PC-3 (cell line): ENCODE measurements around the gene CHRNB1. TPM values are rescaled to one million over a fixed set of nuclear protein-coding genes. Genes with fewer than 3 reads are reported as not detected.

Source experiments
- ATAC-seq: fragments of 200-7000 bp; cut with Tn5 transposase; 2 replicates; pipeline ENCODE4 v1.9.1; 2020; ENCODE audit warnings: mild to moderate bottlenecking, moderate library complexity
- BruUV-seq: library from RNA; stranded (reverse); fragments of 400-500 nt; replicated peaks from 2 replicates; lab custom pipeline; 2021; lab: Mats Ljungman, UMichigan
- CTCF ChIA-PET: fragments of 300-600 bp; sonication (Branson Sonifier 250); formaldehyde crosslinking; loops from one replicate; lab custom pipeline; 2022; ENCODE audit warnings: antibody characterized with exemption; lab: Charles Lee
- POLR2A ChIA-PET: fragments of 300-600 bp; sonication (Branson Sonifier 250); formaldehyde crosslinking; loops from one replicate; lab custom pipeline; 2022; ENCODE audit warnings: antibody characterized with exemption; ENCODE audit not compliant: unreplicated experiment; lab: Charles Lee
- DNase-seq: peaks from one replicate; pipeline ENCODE4 v3.0.0-alpha.2; 2015
- H2AFZ ChIP-seq: fragments of 300-600 bp; sonication (generic); 2 replicates; pipeline ENCODE4 v1.6.0; 2016; ENCODE audit warnings: antibody characterized with exemption, low read length
- H3F3A ChIP-seq: fragments of 300-600 bp; sonication (generic); one replicate; pipeline ENCODE4 v1.6.0; 2017; ENCODE audit warnings: antibody characterized with exemption, low read length, control low read depth, mild to moderate bottlenecking; ENCODE audit not compliant: unreplicated experiment
- H3K27ac ChIP-seq: fragments of 300-600 bp; sonication (generic); 2 replicates; pipeline ENCODE4 v1.5.1; 2016; ENCODE audit warnings: mild to moderate bottlenecking, low read length
- H3K27me3 ChIP-seq: fragments of 300-600 bp; sonication (generic); 2 replicates; pipeline ENCODE4 v1.6.1; 2016; ENCODE audit warnings: low read length, mixed read lengths
- H3K36me3 ChIP-seq: fragments of 300-600 bp; sonication (generic); 2 replicates; pipeline ENCODE4 v1.6.1; 2016; ENCODE audit warnings: low read depth, mixed run types, low read length, mixed read lengths
- H3K4me1 ChIP-seq: fragments of 300-600 bp; sonication (generic); 2 replicates; pipeline ENCODE4 v1.5.1; 2016; ENCODE audit warnings: low read length; ENCODE audit not compliant: insufficient read depth
- H3K4me2 ChIP-seq: fragments of 300-600 bp; sonication (generic); 2 replicates; pipeline ENCODE4 v1.6.0; 2016; ENCODE audit warnings: low read length
- H3K4me3 ChIP-seq: fragments of 300-600 bp; sonication (generic); 2 replicates; pipeline ENCODE4 v1.5.1; 2016; ENCODE audit warnings: mild to moderate bottlenecking, low read length, mixed read lengths
- H3K79me2 ChIP-seq: fragments of 300-600 bp; sonication (generic); 2 replicates; pipeline ENCODE4 v1.6.1; 2017; ENCODE audit warnings: low read length, mixed read lengths
- H3K9ac ChIP-seq: fragments of 300-600 bp; sonication (generic); 2 replicates; pipeline ENCODE4 v1.6.0; 2016; ENCODE audit warnings: mild to moderate bottlenecking, low read length
- H3K9me2 ChIP-seq: fragments of 300-600 bp; sonication (generic); replicated peaks from 2 replicates; pipeline ENCODE4 v1.6.1; 2016; ENCODE audit warnings: mixed run types, low read length, mixed read lengths
- H3K9me3 ChIP-seq: fragments of 300-600 bp; sonication (generic); 2 replicates; pipeline ENCODE4 v1.6.1; 2016; ENCODE audit warnings: low read length, mixed read lengths
- H4K20me1 ChIP-seq: fragments of 300-600 bp; sonication (generic); 2 replicates; pipeline ENCODE4 v1.6.1; 2016; ENCODE audit warnings: low read length, mixed read lengths
- CTCF ChIP-seq: fragments of 300-600 bp; sonication (generic); conservative IDR thresholded peaks from 2 replicates; pipeline ENCODE4 v1.5.1; 2017; ENCODE audit warnings: antibody characterized with exemption, low read depth, mild to moderate bottlenecking, low read length
- EZH2 ChIP-seq: fragments of 300-600 bp; sonication (generic); IDR thresholded peaks from one replicate; pipeline ENCODE4 v1.6.1; 2017; ENCODE audit warnings: antibody characterized with exemption, mild to moderate bottlenecking, low read length; ENCODE audit not compliant: unreplicated experiment
- EZH2phosphoT487 ChIP-seq: fragments of 300-600 bp; sonication (generic); IDR thresholded peaks from 2 replicates; pipeline ENCODE4 v1.6.1; 2018; ENCODE audit warnings: mild to moderate bottlenecking, antibody characterized with exemption, low read length, borderline replicate concordance
- intact Hi-C: fragments of 100-400 bp; cut with micrococcal nuclease; formaldehyde crosslinking; loops from 2 replicates; pipeline ENCODE4 v1.9.0; 2023
- total RNA-seq: library from RNA; depleted of rRNA; stranded (reverse); fragments of >200 nt; gene quantifications from 2 replicates; pipeline ENCODE4 v1.2.3, GENCODE V29; 2014

The CHRNB1 gene
- total RNA-seq, 1 experiment from 2014 or later = 2.1 TPM

GRCh38 chr17:7435676-7436555, 8.9 kb upstream of the CHRNB1 start:
- Histone ChIP-seq H3K4me1 (peaks cover 4% of the 10 kb centered on the region; the same call in 1 of the 2 replicates), H4K20me1 (no peaks in the 10 kb centered on the region), H3K9me2 (no peaks in the 10 kb centered on the region), H3F3A (no peaks in the 10 kb centered on the region), H3K9ac (peak overlapping the region; percentile 70), H3K9me3 (no peaks in the 10 kb centered on the region), H3K79me2 (0 out of 2 replicates have a peak, but pooled peaks cover 5% of the 10 kb centered on the region), H3K27ac (peak overlapping the region; percentile 40), H3K36me3 (no peaks in the 10 kb centered on the region), H2AFZ (peak overlapping the region; percentile 46), H3K4me2 (peak overlapping the region; percentile 85), H3K27me3 (no peaks in the 10 kb centered on the region), H3K4me3 (peak overlapping the region; percentile 71)
- CTCF ChIA-PET = interaction anchor here (1.0 to 1.7 kb wide), 3 partner anchors 42 to 125 kb away, joined by 3 to 6 read pairs (median 6); no protein-coding TSS in a partner anchor
- DNase-seq (peak; percentile 38), ATAC-seq (peak; percentile 11)
- intact Hi-C loops = loop anchor here (1.0 to 5.0 kb wide), 4 partner anchors 32 to 251 kb away; partner anchors contain the start of genes KCTD11, POLR2A, TMEM256 and TP53
- POLR2A ChIA-PET = interaction anchor here (0.6 kb wide), 2 partner anchors 33 to 125 kb away, joined by 3 to 6 read pairs; no protein-coding TSS in a partner anchor
- no peak for TF ChIP-seq EZH2phosphoT487
- peak; percentile 32; the same call in 1 of the 2 replicates for TF ChIP-seq CTCF
- no peak for TF ChIP-seq EZH2
- TSS peak; percentile 70 for BruUV-seq

GRCh38 chr17:7436556-7437368, 8.1 kb upstream of the CHRNB1 start:
- H3K27ac ChIP-seq = peak overlapping the region; percentile 40
- no peaks in the 10 kb centered on the region for H4K20me1 ChIP-seq
- ATAC-seq (peak; percentile 72), DNase-seq (peak; percentile 89)
- intact Hi-C loops = loop anchor here (5.0 kb wide), 2 partner anchors 84 to 251 kb away; partner anchors contain the start of genes KCTD11, TP53 and WRAP53
- H3K9me3 ChIP-seq = no peaks in the 10 kb centered on the region
- BruUV-seq = no TSS peak
- H3K79me2 ChIP-seq = 0 out of 2 replicates have a peak, but pooled peaks cover 5% of the 10 kb centered on the region
- ChIA-PET CTCF (interaction anchor here (0.6 to 1.7 kb wide), 6 partner anchors 33 to 178 kb away, joined by 3 to 9 read pairs (median 4); partner anchors contain the start of gene TMEM256), POLR2A (no interaction called here)
- H3K36me3 ChIP-seq = no peaks in the 10 kb centered on the region
- peak overlapping the region; percentile 70 for H3K9ac ChIP-seq
- peak overlapping the region; percentile 57 for H2AFZ ChIP-seq
- peak overlapping the region; percentile 71 for H3K4me3 ChIP-seq
- H3F3A ChIP-seq = no peaks in the 10 kb centered on the region
- no peaks in the 10 kb centered on the region for H3K9me2 ChIP-seq
- H3K4me2 ChIP-seq = peak overlapping the region; percentile 85
- no peaks in the 10 kb centered on the region for H3K27me3 ChIP-seq
- H3K4me1 ChIP-seq = peaks cover 4% of the 10 kb centered on the region; the same call in 1 of the 2 replicates
- TF ChIP-seq CTCF = peak; percentile 70
- no peak for TF ChIP-seq EZH2
- no peak for TF ChIP-seq EZH2phosphoT487
